ENCODE measurements around the gene PRKG1.

The PRKG1 gene

GRCh38 chr10:51620131-51620530, 545.8 kb downstream of the PRKG1 start:
- DNase-seq = no peak

GRCh38 chr10:51624013-51624412, 549.7 kb downstream of the PRKG1 start:
- DNase-seq = no peak

GRCh38 chr10:51629934-51630639, 555.8 kb downstream of the PRKG1 start:
- no peak for DNase-seq

- DNase-seq = no peak
These were observed 556.3 kb downstream of the PRKG1 start for GRCh38 chr10:51630640-51631005.

GRCh38 chr10:51635436-51635835, 561.1 kb downstream of the PRKG1 start:
- no peak for DNase-seq

- DNase-seq = no peak
These were observed 563.9 kb downstream of the PRKG1 start for GRCh38 chr10:51638211-51638610.

- no peak for DNase-seq
These were observed 564.5 kb downstream of the PRKG1 start for GRCh38 chr10:51638737-51639136.

- no peak for DNase-seq
These were observed 566.0 kb downstream of the PRKG1 start for GRCh38 chr10:51640120-51640819.

GRCh38 chr10:51642581-51642980, 568.3 kb downstream of the PRKG1 start:
- no peak for DNase-seq

GRCh38 chr10:51643734-51644133, 569.4 kb downstream of the PRKG1 start:
- no peak for DNase-seq

GRCh38 chr10:51649064-51649463, 574.8 kb downstream of the PRKG1 start:
- no peak for DNase-seq

- no peak for DNase-seq
These were observed 576.8 kb downstream of the PRKG1 start for GRCh38 chr10:51651063-51651462.

- no peak for DNase-seq
These were observed 578.7 kb downstream of the PRKG1 start for GRCh38 chr10:51653025-51653424.

GRCh38 chr10:51654918-51655317, 580.6 kb downstream of the PRKG1 start:
- no peak for DNase-seq

GRCh38 chr10:51656503-51656902, 582.2 kb downstream of the PRKG1 start:
- DNase-seq = no peak

- no peak for DNase-seq
These were observed 583.7 kb downstream of the PRKG1 start for GRCh38 chr10:51658000-51658399.

GRCh38 chr10:51659344-51659743, 585.1 kb downstream of the PRKG1 start:
- no peak for DNase-seq

GRCh38 chr10:51663086-51663485, 588.8 kb downstream of the PRKG1 start:
- no peak for DNase-seq

GRCh38 chr10:51666456-51666855, 592.2 kb downstream of the PRKG1 start:
- no peak for DNase-seq

GRCh38 chr10:51667678-51668335, 593.5 kb downstream of the PRKG1 start:
- no peak for DNase-seq

- DNase-seq = no peak
These were observed 594.0 kb downstream of the PRKG1 start for GRCh38 chr10:51668336-51668689.

- DNase-seq = no peak
These were observed 594.8 kb downstream of the PRKG1 start for GRCh38 chr10:51669041-51669440.

- no peak for DNase-seq
These were observed 597.8 kb downstream of the PRKG1 start for GRCh38 chr10:51672039-51672535.

- no peak for DNase-seq
These were observed 600.8 kb downstream of the PRKG1 start for GRCh38 chr10:51675088-51675487.

All from NCI-H1436 treated with DMSO at 0.1 percent for 48 hours (cell line).